Stimulated activated naive CD4-positive, alpha-beta T cell (primary cell): ENCODE measurements around the gene CFAP65.

ENCODE experiments used
- DNase-seq, 6 experiments: peaks; one replicate each; lab custom pipeline; 2025; lab: John Stamatoyannopoulos, UW

CFAP65 gene

GRCh38 chr2:219016721-219017120 lies 24.6 kb downstream of the CFAP65 start:
- DNase-seq: no peak

GRCh38 chr2:219010873-219011272 lies 30.4 kb downstream of the CFAP65 start:
- no peak for DNase-seq

GRCh38 chr2:219010162-219010756 lies 31.1 kb downstream of the CFAP65 start:
- DNase-seq: peak in 1 of 6 experiments; percentile 5

DNA sequence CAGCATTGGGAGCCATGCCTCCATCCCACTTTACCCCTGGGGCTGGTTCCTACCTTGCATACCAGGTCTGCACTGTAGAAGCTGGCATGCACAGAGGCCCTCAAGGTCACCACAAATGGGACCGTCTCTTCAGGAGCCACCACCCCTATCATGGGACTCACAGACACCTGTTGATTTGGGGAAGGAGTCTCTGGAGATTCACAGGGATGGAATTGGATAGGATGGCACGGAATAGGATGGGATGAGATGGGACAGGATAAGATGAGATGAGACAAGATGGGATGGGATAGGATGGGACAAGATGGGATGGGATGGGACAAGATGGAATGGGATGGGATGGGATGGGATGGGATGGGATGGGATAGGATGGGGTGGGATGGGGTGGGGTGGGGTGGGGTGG lies 32.0 kb downstream of the CFAP65 start:
- DNase-seq: no peak

- DNase-seq: no peak
These were observed 37.3 kb downstream of the CFAP65 start for GRCh38 chr2:219003979-219004378.

DNA sequence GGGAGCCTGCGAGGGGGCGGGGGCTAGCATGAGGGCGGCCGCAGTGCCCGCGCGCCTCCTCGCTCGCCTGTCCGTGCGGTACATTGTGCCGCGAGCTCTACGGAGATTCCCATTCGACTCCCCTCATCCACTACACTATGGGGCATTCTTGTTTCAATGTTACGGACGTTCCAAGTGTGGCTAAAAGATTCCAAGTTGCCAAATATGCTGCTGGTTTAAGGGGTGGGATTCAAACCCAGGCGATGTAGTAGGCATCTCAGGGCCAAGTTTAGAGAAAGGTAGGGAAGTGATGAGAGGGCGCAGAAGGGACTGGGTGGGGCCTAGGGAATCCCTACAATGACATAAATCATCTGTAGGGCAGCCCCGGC lies 38.1 kb downstream of the CFAP65 start:
- DNase-seq: no peak

DNA sequence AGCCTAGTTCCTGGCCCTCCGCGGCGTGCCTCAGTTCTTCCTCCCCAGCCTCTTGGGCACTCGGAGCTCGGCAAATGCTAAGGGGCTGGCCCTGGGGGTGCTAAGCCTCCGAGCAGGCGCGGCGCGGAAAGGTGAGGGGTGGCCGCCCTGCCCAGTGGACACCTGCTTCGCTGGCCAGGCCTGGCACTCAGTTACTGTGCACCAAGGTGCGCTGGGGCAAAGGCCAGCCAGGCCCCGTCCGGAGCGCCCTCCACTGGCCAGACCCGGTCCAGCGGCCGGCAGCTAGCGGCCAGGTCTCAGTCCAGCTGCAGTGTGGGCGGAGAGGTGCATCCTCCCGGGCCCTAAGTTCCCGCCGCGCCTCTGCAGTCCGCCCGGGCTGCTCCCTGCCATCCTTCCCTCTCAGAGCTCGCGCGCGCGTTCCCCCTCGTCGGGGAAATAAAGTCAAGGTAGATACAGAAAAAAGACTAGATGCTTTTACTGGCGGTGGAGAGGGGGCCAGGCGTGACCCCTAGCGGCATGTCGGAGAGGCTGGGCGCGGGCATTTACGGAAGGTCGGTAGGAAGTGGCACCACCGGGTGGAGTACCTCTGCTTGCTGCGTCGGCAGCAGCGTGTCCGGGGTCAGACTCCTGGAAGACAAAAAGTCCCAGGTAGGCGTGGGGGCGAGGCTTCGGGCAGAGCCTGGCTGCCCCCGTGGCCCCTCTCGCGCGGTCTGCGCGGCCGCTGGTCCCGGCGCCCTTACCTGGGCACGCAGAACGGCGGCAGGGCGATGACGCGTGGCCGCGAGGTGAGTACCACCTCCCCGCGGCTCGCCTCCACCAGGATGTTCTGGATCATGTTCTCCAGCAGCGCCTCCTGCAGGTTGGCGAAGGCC lies 38.7 kb downstream of the CFAP65 start:
- peak in 4 of 6 experiments; percentile 28 to 39 (median 38) for DNase-seq

DNA sequence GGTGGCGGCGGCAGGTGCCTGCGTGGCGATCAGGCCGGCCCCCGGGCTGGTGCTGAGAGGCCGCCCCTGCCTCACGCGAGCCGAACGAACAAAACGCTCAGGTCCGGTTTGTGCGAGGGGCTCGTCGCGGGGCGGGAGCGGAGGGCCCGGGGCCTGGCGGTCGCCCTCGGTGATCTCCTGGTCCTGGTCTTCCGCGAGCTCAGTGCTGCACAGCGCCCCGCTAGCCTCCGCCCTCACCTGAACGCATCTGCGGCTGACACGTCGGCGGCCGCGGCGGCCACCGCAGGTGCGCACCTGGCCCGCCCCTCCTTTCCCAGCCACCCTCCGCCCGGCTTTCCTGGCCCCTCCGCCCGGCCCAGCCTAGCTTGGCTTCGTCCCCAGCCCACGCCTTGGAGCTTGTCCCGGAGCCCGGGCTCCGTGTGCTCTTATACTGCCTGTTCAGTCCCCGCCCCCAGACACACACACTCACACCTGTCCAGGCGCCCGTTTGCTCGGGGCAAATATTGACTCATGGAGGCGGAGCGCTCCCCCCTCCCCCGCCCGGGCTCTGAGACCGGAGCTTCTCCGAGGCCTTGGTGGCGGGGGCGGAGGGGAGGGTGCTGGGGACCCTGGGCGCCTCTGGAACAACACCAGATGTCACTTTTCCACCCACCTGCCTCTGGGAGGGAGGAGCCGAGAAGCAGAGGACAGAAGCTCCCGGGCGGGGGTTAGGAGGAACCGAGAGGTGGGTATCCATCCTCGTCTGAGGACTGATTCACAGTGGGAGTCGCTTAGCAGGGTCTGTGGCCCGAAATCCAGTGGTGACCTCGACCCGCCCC lies 39.5 kb downstream of the CFAP65 start:
- peak in 1 of 6 experiments; percentile 14 for DNase-seq

DNA sequence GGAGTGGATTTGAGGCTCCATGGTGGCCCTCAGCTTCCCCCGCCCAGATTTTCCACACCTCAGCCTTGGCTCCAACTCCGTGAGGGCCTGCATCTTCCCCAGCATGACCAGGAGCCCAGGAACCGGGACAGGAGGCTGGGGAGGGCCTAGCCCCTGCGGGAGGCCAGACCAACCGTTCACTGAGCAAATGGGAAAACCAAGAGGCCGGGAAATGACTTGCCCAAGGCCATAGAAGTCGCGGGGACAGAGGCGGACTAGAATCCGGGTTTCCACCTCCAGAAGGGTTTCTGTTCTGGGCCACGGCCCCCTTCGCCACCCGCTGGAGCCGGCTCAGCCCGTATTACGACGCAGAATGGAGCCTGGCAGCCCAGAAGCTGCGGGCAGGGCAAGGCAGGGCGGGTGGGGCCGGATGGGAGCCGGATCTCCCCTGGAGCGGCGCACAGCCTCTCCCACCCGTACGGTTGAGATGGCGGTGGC lies 40.2 kb downstream of the CFAP65 start:
- DNase-seq: no peak

- DNase-seq: no peak
These were observed 40.8 kb downstream of the CFAP65 start for GRCh38 chr2:219000569-219000960.

- DNase-seq: no peak
These were observed 41.3 kb downstream of the CFAP65 start for GRCh38 chr2:218999881-219000568.

DNA sequence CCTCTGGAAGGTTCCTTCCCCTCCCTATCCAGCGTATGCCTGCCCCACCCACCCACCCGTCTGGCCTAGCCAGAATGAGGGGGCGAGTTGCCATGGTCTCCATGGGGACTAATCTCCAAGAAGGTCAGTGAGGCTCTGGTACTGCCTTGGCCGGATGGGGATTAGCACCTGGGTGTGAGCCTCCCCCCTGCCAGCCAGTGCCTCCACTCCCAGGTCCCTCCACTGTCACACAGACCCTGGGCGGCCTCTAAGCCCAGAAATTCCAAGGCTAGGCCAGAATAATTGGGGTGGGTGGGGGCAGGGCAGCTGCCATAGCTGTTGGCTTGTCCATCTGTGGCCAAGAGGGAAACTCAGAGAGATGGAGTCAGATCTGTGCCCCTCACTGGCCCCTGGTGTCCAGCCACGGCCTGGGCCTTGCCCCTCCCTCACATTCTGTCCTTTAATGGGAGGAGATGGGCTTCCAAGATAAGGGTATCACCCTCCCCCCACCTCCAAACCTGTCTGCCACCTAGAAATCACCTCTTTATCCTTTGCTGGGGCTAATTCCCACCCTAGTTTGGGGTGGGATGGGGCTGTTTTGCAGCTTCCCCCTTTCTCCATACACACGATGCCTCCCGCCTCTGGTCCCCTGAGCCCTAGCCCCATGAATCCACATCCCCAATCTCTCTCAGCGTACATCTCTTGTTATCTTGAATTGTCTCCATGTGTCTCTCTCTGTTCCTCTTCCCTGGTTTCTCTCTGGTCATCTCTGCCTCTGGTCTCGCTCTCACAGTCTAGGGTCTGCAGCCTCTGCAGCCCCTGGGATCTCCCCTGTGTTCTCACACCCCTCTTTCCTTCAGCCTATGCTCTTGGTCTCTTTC lies 42.1 kb downstream of the CFAP65 start:
- no peak for DNase-seq

- no peak for DNase-seq
These were observed 42.8 kb downstream of the CFAP65 start for GRCh38 chr2:218998414-218999002.

GRCh38 chr2:218997731-218998130 lies 43.6 kb downstream of the CFAP65 start:
- no peak for DNase-seq

DNA sequence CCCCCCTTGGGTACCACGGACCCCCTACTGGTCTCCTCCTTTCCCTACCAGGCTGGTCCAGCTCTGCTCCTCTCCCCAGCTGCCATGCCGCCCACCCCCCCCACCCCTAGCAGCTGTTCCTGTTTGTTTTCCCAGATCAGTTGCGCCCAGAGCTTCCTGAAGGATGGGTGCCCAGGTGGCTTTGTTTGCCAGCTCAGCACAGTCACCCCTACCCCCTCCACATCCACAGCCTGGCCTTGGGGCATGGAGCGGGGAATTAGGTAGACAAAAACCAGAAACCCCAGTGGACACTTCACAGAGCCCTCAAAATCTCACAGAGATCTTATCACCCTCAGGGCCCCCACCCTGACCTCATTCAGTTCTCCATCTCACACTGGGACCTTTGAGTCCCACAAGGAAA lies 44.4 kb downstream of the CFAP65 start:
- DNase-seq: no peak

- DNase-seq: peak; percentile 20 to 67 (median 64)
These were observed 45.2 kb downstream of the CFAP65 start for GRCh38 chr2:218995972-218996711.

DNA sequence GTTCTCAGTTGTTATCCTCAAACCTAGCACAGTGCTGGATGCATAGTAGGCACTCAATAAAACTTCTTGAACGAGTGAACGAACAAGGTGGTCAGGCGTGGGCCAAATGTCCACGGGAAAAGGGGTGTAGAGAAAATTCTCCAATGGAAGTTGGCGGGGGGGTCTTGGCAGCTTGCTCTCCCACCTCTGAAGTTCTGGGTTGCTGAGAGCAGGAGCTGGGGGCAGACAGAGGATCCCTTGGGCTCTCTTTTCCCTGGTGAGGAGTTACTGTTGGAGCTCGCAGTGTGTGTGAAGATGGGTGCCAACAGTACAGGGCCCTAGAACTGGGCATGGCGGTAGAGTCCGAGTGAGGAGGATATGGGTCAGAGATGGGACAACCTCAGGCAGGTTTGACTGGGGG lies 45.8 kb downstream of the CFAP65 start:
- DNase-seq: no peak

- DNase-seq: no peak
These were observed 47.7 kb downstream of the CFAP65 start, which contains the start of gene CRYBA2 for GRCh38 chr2:218993345-218994315. TSS of gene CRYBA2 (minus strand) at chr2:218993422. CDS start at chr2:218993176, 246 bp downstream.
